Activated naive CD8-positive, alpha-beta T cell treated with anti-CD3 and anti-CD28 coated beads, Interleukin-2, amount 10 ng/mL, durations not matched to agents 7 days and 5 days (primary cell): ENCODE measurements around the gene TNFAIP2. TPM values are rescaled to one million over a fixed set of nuclear protein-coding genes. Genes with fewer than 3 reads are reported as not detected.

ENCODE experiments used
- ATAC-seq: fragments of 150-1000 bp; cut with Tn5 transposase; one replicate; pipeline ENCODE4 v1.10.0; 2021; ENCODE audit warnings: low read depth, moderate library complexity
- POLR2A ChIA-PET: fragments of 350-600 bp; sonication (Branson Sonifier 250); formaldehyde crosslinking; loops from one replicate; lab custom pipeline; 2021; ENCODE audit warnings: antibody characterized with exemption; lab: Charles Lee
- DNase-seq: peaks from one replicate; pipeline ENCODE4 v3.0.0; 2021
- H3K27ac Mint-ChIP-seq: one replicate; pipeline ENCODE4 v1.8.0; 2022; ENCODE audit warnings: mild to moderate bottlenecking, mixed read lengths
- H3K27me3 Mint-ChIP-seq: one replicate; pipeline ENCODE4 v1.8.0; 2022; ENCODE audit warnings: mild to moderate bottlenecking, moderate library complexity, mixed read lengths
- H3K36me3 Mint-ChIP-seq: one replicate; pipeline ENCODE4 v1.8.0; 2021; ENCODE audit warnings: mild to moderate bottlenecking, mixed read lengths
- H3K4me1 Mint-ChIP-seq: one replicate; pipeline ENCODE4 v1.8.0; 2021; ENCODE audit warnings: mixed read lengths
- H3K4me3 Mint-ChIP-seq: one replicate; pipeline ENCODE4 v1.8.0; 2022; ENCODE audit warnings: mild to moderate bottlenecking, moderate library complexity, mixed read lengths
- H3K9me3 Mint-ChIP-seq: one replicate; pipeline ENCODE4 v1.8.0; 2021; ENCODE audit warnings: mixed read lengths
- total RNA-seq, 2 experiments: library from RNA; stranded (reverse); gene quantifications; one replicate each; pipeline ENCODE4 v1.2.3, GENCODE V29; 2021

TNFAIP2 gene, protein sequence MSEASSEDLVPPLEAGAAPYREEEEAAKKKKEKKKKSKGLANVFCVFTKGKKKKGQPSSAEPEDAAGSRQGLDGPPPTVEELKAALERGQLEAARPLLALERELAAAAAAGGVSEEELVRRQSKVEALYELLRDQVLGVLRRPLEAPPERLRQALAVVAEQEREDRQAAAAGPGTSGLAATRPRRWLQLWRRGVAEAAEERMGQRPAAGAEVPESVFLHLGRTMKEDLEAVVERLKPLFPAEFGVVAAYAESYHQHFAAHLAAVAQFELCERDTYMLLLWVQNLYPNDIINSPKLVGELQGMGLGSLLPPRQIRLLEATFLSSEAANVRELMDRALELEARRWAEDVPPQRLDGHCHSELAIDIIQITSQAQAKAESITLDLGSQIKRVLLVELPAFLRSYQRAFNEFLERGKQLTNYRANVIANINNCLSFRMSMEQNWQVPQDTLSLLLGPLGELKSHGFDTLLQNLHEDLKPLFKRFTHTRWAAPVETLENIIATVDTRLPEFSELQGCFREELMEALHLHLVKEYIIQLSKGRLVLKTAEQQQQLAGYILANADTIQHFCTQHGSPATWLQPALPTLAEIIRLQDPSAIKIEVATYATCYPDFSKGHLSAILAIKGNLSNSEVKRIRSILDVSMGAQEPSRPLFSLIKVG
- 1 to 10 TPM; 3.0 TPM for total RNA-seq

DNA sequence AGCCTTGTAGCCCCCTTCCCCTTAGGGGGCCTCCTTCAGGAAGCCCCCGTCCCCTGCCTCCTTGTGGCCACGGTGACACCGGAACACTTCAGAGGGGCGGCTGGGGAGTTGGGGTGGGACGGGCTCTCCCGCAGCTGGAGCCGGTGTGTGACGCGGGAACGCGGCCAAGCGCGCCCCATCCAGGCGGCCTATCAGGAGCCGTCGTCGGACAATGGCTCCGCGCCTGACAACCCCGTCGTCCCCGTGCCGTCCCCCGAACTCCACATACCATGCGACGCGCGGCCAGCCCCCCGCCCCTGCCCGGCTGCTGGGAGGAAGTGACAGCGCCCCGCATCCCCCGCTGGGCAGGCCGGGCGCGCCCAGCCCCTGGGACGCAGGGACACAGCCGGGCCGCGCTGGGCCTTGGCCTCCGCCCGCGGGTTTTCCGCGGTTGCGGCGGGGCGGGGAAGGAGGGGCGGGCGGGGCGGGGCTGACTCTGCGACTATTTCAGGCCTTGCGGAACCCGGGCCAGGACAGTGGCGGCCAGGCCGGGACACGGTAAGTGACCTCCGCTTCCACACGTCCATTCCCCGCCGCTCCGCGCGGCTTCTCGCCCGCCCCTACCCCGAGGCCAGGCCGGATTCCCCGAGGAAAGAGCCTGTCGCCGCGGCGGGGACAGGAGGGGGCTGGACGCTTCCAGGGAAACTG lies at the start of gene TNFAIP2:
TNFAIP2 (plus strand) TSS at position 515 of the 687 bp plus-strand sequence. CDS start 2,997 bp downstream, outside the sequence.
- Mint-ChIP-seq H3K27ac (no peak within 1 kb of the TSS), H3K27me3 (peaks cover 28% of the 10 kb centered on the region), H3K4me3 (no peak within 1 kb of the TSS), H3K4me1 (no peaks in the 10 kb centered on the region), H3K9me3 (no peaks in the 10 kb centered on the region), H3K36me3 (no peaks in the 10 kb centered on the region)
- ATAC-seq = no peak
- no peak for DNase-seq
- POLR2A ChIA-PET = no interaction called here

DNA sequence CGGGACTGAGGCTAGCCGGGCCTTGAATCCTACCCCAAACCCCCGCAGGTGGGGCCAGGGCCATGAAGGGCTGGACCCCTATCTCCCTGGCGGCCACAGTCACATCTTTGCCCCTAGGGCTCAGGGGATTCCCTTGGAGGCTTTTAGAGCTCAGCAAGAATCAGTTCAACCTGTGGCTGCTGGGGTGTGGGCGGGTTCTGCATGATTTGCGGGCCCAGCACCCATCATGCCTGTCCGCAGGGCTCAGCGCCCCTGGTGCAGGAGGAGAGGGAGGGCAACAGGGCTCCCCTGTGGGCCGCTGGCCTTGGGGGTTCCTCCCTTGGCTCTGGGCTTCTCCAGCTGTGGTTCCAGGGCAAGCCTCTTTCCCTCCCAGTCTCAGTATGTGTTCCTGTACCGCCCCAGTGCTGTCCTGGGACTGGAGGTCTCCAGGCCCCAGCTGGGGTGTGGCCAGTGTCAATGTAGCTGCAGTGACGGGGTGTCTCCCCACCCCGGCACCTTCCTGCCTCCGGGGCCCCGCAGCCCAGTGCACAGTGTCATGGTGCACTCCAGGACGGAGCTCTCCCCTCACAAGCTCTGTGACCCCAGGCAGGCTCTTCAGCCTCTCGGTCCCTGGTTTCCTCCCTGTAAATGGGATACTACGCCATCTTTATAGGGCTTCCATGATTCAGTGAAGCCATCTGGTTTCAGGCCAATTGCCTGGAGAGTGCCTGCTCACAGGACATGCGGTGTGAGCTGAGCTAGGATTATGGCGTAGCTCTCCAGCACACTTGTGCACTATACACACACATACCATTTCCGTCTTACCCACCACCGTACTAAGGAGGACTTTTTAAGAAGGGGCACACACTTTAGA lies 49.2 kb upstream of the TNFAIP2 start:
- ATAC-seq = no peak
- no peak overlapping the region for H3K4me3 Mint-ChIP-seq
- POLR2A ChIA-PET = no interaction called here
- H3K4me1 Mint-ChIP-seq = no peaks in the 10 kb centered on the region
- H3K9me3 Mint-ChIP-seq = no peaks in the 10 kb centered on the region
- H3K27me3 Mint-ChIP-seq = peaks cover 4% of the 10 kb centered on the region
- no peaks in the 10 kb centered on the region for H3K36me3 Mint-ChIP-seq
- DNase-seq = peak; percentile 26
- H3K27ac Mint-ChIP-seq = no peak overlapping the region

DNA sequence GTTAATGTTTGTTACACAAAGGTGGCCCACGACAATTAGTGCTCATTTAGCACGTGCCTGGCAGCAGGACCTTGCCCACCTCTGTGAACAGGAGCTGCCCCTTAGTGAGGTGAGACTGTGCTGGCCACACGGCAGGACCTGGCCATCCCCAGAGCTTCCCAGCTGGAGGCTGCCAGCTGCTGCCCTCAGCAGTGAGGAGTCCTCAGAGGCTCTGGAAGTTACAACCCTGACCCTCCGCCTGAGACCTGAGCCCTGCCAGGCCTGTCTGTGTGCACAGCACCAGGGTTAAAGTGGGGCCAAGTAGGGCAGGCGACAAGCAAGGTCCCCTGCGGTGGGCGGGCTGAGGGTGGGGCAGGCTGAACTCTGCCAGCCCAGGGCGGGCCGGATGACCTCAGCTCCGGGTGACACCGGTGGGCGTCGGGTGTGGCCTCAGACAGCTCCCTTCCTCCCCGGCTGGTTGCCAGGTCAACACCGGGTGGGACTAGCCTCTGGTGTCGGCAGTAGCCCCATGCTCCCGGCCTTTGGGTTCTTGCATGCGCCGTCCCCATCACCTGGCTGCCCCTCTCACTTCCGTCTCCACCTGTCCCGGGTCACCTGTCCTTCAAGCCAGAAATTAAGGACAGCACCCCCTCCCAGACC lies 48.4 kb upstream of the TNFAIP2 start:
- POLR2A ChIA-PET = no interaction called here
- peaks cover 4% of the 10 kb centered on the region for H3K27me3 Mint-ChIP-seq
- DNase-seq = peak; percentile 26
- no peak overlapping the region for H3K27ac Mint-ChIP-seq
- ATAC-seq = no peak
- no peak overlapping the region for H3K4me3 Mint-ChIP-seq
- H3K4me1 Mint-ChIP-seq = no peaks in the 10 kb centered on the region
- H3K36me3 Mint-ChIP-seq = no peaks in the 10 kb centered on the region
- H3K9me3 Mint-ChIP-seq = no peaks in the 10 kb centered on the region

DNA sequence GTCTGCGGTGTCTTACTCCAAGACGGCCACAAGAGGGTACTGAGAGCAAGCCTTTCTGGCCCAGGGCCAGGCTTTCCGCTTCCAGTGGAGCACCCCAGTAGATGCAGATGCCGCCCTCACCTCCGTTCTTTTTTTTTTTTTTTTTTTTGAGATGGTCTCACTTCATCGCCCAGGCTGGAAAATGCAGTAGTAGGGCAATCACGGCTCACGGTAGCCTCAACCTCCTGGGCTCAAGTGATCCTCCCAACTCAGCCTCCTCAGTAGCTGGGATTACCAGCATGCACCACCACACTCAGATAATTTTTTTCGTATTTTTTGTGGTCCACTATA lies 44.9 kb upstream of the TNFAIP2 start:
- Mint-ChIP-seq H3K27ac (no peak overlapping the region), H3K4me3 (no peak overlapping the region), H3K4me1 (no peaks in the 10 kb centered on the region), H3K9me3 (no peaks in the 10 kb centered on the region), H3K36me3 (no peaks in the 10 kb centered on the region), H3K27me3 (peaks cover 3% of the 10 kb centered on the region)
- ATAC-seq = peak; percentile 77
- POLR2A ChIA-PET = no interaction called here
- peak; percentile 67 for DNase-seq

DNA sequence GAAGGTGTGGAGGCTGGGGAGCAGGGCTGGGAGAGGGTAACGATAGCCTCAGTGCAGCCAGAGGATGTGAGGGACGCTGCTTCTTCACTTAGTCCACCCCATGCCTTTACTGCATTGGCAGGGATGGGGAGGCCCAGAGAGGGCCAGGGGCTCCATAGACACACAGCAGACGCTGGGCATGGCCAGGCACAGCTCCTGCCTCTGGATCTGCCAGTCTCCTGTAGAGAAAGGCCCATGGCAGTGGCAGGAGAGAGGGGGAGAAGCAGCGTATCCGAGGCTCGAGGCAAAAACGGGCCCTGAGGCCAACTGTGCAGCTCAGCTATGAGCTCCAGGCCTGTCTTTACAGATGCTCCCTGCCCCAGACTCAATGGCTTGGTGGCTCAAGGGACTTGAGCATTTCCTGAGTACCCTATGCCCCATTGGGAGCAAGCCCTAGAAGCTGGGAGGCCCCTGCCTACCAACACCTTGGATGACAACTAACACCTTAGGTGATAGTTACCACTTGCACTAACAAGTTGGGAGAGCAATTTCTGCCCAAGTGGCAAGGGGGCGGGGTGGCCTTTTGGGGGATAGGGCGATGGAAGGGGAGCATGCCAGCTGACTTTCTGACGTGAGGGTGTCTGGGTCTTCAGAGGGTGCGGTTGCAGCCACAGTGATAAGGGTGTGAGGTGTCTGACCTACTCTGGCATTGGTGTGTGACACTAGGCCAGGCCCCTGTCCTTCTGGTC lies 44.2 kb upstream of the TNFAIP2 start:
- no peaks in the 10 kb centered on the region for H3K9me3 Mint-ChIP-seq
- POLR2A ChIA-PET = no interaction called here
- DNase-seq (peak; percentile 28), ATAC-seq (no peak)
- no peak overlapping the region for H3K27ac Mint-ChIP-seq
- no peaks in the 10 kb centered on the region for H3K36me3 Mint-ChIP-seq
- peaks cover 3% of the 10 kb centered on the region for H3K27me3 Mint-ChIP-seq
- H3K4me3 Mint-ChIP-seq = no peak overlapping the region
- no peaks in the 10 kb centered on the region for H3K4me1 Mint-ChIP-seq

DNA sequence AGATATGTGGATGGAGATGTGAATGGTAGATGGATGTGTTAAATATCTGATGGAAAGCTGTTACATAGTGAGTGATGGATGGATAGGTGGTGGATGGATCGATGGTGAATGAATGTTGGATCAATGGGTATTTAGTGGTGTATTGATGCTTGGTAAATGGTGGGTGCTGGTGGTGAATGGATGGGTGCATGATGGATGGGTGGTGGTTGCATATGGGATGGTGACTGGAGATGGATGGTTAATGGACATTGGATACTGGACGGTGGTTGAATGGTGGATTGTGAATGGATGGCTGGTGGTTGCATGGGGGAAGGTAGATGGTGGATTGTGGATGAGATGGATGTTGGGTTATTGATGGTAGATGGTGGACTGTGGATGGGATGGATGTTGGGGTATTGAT lies 41.3 kb upstream of the TNFAIP2 start:
- Mint-ChIP-seq H3K9me3 (no peaks in the 10 kb centered on the region), H3K27me3 (peaks cover 12% of the 10 kb centered on the region), H3K4me1 (no peaks in the 10 kb centered on the region), H3K27ac (no peak overlapping the region), H3K36me3 (no peaks in the 10 kb centered on the region), H3K4me3 (no peak overlapping the region)
- ATAC-seq (no peak), DNase-seq (no peak)
- POLR2A ChIA-PET = no interaction called here

DNA sequence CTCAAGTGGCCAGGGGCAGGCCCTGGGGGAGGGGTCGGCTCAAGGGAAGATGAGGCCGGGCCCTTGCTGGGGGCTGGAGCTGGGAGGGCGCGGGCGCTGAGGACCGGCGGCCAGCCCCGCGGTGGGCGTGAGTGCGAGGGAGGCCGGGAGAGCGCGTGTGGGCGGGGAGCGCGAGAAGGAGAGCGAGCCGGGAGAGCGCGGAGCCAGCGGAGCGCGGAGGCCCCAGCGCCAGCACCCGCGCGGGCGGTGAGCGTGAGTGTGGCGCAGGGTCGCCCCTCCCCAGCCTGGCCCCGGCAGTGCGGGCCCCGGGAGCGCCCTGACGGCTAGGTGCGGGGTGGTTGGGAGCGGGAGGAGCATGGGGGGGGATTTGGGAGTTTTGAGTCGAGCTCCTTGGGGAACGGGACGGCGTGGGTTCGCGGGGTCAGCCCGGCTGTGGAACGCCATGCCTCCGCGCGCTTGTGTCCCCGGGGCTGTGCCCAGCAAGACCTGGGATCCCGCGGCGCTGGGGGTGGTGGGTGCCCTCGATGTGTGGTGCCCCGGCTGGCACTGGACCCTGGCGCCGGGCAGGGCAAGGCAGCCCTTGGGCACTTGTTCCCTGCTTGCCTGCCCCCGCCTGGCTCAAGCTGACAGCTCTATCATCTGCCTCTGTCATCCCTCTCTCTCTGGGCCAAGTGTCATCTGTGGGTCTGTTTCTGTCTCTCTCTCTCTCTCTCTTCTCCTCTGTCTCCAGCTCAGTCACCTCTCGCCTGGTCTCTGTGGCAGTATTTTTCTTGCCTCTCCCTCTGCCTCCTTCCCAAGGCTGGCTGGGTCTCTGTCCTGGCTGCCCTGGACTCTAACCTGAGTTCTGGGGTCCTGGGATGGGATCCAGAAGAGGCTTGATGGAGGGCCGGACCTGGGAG lies 39.0 kb upstream of the TNFAIP2 start, which contains the start of gene LBHD2:
LBHD2 (plus strand) TSS at position 190 of the 899 bp plus-strand sequence. CDS start 1,803 bp downstream, outside the sequence.
- DNase-seq (peak; percentile 29), ATAC-seq (no peak)
- Mint-ChIP-seq H3K4me1 (no peaks in the 10 kb centered on the region), H3K27ac (no peak within 1 kb of the TSS), H3K27me3 (peaks cover 12% of the 10 kb centered on the region), H3K4me3 (no peak within 1 kb of the TSS), H3K36me3 (no peaks in the 10 kb centered on the region), H3K9me3 (no peaks in the 10 kb centered on the region)
- POLR2A ChIA-PET = no interaction called here

DNA sequence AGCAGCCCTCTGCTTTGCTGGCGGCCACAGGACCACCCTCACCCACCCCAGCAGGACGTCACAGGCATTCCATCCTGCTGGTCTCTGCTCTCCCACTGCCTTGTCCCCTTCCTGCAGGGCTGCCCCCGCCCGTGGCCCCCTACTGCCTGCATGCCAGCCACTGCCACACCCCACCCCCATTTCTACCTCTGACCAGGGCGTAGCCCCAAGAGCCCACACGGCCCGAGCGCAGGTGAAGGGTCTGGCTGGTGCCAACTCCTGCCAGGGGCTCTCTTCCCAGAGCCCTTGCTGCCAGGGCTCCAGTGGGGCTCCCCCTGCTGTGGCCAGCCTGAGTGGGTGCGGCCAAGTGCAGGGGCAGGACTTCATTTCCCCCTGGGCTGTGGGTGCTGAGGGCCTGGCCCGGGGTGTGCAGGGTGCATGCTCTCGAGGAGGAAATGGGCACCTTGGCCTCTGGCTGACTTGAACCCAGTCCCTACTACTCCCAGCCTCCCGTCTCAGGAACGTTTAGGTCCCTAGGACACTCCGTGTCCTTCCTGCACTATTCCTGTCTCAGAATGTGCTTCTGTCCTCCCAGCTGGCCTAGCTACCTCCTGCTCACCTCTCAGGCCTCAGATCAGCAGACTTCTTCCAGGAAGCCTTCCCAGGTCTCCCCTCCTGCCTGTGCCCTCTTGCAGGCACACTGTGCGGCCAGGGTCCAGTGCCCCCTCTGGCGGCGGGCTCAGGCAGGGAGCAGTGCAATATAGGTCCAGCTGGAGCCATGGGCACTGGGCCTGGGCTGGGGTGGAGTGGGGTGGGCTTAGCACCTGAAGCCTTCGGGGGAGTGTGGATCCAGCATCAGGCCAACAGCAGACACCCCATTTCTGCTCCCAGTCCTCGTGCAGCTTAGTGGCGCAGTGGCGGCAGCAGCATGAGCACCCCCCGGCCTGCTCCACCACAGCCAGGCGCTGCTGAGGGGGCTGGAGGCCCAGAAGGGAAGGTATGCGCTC lies 37.9 kb upstream of the TNFAIP2 start:
- no peak overlapping the region for H3K27ac Mint-ChIP-seq
- peaks cover 12% of the 10 kb centered on the region for H3K27me3 Mint-ChIP-seq
- no peaks in the 10 kb centered on the region for H3K9me3 Mint-ChIP-seq
- POLR2A ChIA-PET = no interaction called here
- H3K4me3 Mint-ChIP-seq = no peak overlapping the region
- H3K4me1 Mint-ChIP-seq = no peaks in the 10 kb centered on the region
- H3K36me3 Mint-ChIP-seq = no peaks in the 10 kb centered on the region
- DNase-seq (peak; percentile 28), ATAC-seq (no peak)

DNA sequence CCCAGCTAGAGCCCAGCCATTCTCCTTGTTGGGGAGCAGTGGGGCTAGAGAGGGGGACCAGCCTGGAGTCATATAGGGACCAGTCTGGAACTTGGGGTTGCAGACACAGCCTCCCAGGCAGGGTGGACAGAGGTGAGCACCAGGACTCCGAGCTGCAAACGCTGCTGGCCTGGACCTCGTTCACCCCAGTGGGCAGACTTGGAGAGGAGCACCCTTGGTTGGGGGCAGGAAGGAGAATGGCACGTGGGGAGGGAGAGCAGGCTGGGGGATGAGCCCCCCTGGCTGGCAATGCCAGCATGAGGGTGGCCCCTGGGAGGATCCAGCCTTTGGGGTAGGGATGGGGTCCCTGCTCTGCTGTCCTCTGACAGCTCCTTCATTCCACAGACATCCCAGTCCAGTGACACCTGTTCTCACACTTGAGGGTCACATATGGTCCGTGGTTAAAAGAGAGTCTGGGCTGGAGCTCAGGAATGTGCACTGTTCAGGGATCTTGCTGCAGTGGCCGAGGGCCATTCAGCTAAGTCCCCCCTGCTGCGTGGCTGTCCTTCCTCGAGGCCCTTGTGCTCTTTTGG lies 36.4 kb upstream of the TNFAIP2 start:
- no peaks in the 10 kb centered on the region for H3K4me1 Mint-ChIP-seq
- no peak overlapping the region for H3K27ac Mint-ChIP-seq
- POLR2A ChIA-PET = no interaction called here
- H3K27me3 Mint-ChIP-seq = peaks cover 15% of the 10 kb centered on the region
- no peak overlapping the region for H3K4me3 Mint-ChIP-seq
- DNase-seq (no peak), ATAC-seq (no peak)
- H3K9me3 Mint-ChIP-seq = no peaks in the 10 kb centered on the region
- no peaks in the 10 kb centered on the region for H3K36me3 Mint-ChIP-seq

DNA sequence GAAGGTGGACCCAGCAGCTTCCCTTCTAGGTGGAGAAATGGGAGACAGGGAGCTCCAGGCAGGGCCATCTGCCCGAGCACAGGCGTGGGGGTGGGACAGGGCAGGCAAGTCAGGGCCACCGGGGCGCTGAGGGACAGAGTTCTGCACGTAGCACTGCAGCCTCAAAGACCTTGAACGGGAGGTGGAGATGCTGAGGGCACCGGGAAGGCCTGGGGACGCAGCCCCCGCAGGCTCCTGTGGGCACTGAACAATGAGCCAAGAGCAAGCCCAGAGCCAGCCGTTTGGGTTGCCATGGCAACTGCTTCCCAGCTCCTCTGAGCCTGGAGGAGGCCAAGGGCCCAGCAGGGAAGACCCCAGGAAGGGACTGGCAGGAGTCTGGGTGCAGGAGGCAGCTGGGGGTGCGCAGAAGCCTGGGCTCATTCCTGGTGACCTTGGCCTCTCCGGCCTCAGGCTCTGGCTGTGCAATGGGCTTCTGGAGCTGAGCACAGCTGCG lies 35.9 kb upstream of the TNFAIP2 start:
- H3K4me3 Mint-ChIP-seq = no peak overlapping the region
- H3K9me3 Mint-ChIP-seq = no peaks in the 10 kb centered on the region
- peaks cover 15% of the 10 kb centered on the region for H3K27me3 Mint-ChIP-seq
- H3K4me1 Mint-ChIP-seq = no peaks in the 10 kb centered on the region
- H3K27ac Mint-ChIP-seq = no peak overlapping the region
- ATAC-seq = no peak
- no peak for DNase-seq
- POLR2A ChIA-PET = no interaction called here
- no peaks in the 10 kb centered on the region for H3K36me3 Mint-ChIP-seq
